Heart left ventricle (tissue), 16 donors: ENCODE data around the gene CSTB. TPM values are rescaled to one million over a fixed set of nuclear protein-coding genes. Genes with fewer than 3 reads are reported as not detected.

Experiments used
- ATAC-seq, 4 donors: fragments of 200-7000 bp; cut with Tn5 transposase; one replicate each; pipeline ENCODE4 v1.9.1; 2020 to 2022; ENCODE audit warnings: moderate library complexity in 4 of 4, mild to moderate bottlenecking in 3 of 4, moderate number of reproducible peaks in 1 of 4
- DNase-seq, 5 donors: peaks; one replicate each; pipeline ENCODE4 v3.0.0-alpha.2; 2020
- H3K27ac ChIP-seq, 12 donors: fragments of 200-600 bp; sonication (generic) in 4 of 12; one replicate each; pipeline versions ENCODE4 v1.5.0 to v1.8.0; 2016 to 2022; ENCODE audit warnings: mild to moderate bottlenecking in 2 of 12
- H3K27me3 ChIP-seq, 9 donors: fragments of 200-600 bp; sonication (generic) in 2 of 9; one replicate each; pipeline versions ENCODE4 v1.5.1 to v1.8.0; 2016 to 2022; ENCODE audit warnings: mild to moderate bottlenecking in 3 of 9
- H3K36me3 ChIP-seq, 9 donors: fragments of 200-600 bp; sonication (generic) in 2 of 9; one replicate each; pipeline versions ENCODE4 v1.5.0 to v1.8.0; 2018 to 2022; ENCODE audit warnings: mild to moderate bottlenecking in 2 of 9
- H3K4me1 ChIP-seq, 12 donors: fragments of 200-600 bp; sonication (generic) in 4 of 12; one replicate each; pipeline versions ENCODE4 v1.5.0 to v1.8.0; 2016 to 2022; ENCODE audit warnings: mild to moderate bottlenecking in 3 of 12
- H3K4me3 ChIP-seq, 12 donors: fragments of 200-600 bp; sonication (generic) in 4 of 12; one replicate each; pipeline versions ENCODE4 v1.5.0 to v1.8.0; 2017 to 2022; ENCODE audit warnings: mild to moderate bottlenecking in 9 of 12, moderate library complexity in 4 of 12
- H3K9me3 ChIP-seq, 12 donors: fragments of 200-600 bp; sonication (generic) in 4 of 12; one replicate each; pipeline versions ENCODE4 v1.5.0 to v1.8.0; 2016 to 2022; ENCODE audit warnings: mild to moderate bottlenecking in 1 of 12
- CTCF ChIP-seq, 12 donors: fragments of 200-600 bp; sonication (generic) in 4 of 12; IDR thresholded peaks; one replicate each; pipeline versions ENCODE4 v1.5.0 to v1.8.0; 2018 to 2022; ENCODE audit warnings: antibody characterized with exemption in 12 of 12, mild to moderate bottlenecking in 5 of 12
- POLR2A ChIP-seq, 2 donors: fragments of 450-650 bp; IDR thresholded peaks; one replicate each; pipeline ENCODE4 v1.6.1; 2017; ENCODE audit warnings: antibody characterized with exemption in 2 of 2, mild to moderate bottlenecking in 2 of 2, moderate library complexity in 2 of 2
- WGBS, 4 donors: extraction: QIAGEN DNeasy Blood & Tissue Kit in 2 of 4; methylation state at CpG; one replicate each; pipeline versions ENCODE4 v1.1.5 to v1.1.7; 2013 to 2018; 5-methylcytosine and 5-hydroxymethylcytosine counted together
- intact Hi-C, 10 donors: fragments of 100-400 bp; cut with DNase I; formaldehyde crosslinking; loops; one replicate each; pipeline versions ENCODE4 v1.11.1 to v1.14.2; 2022
- polyA plus RNA-seq, 2 donors: library from polyadenylated mRNA; stranded (reverse); fragments of 200-250 nt; gene quantifications; one replicate each; pipeline ENCODE4 v1.2.3, GENCODE V29; 2013
- total RNA-seq, 9 donors: library from RNA; depleted of rRNA in 2 of 9; stranded (reverse); fragments of >200 nt in 2 of 9; fragmentation: NEBNext Ultra II Directional in 3 of 9; extraction: Animal tissue kit (Norgen Biotek cat#: 25700) in 3 of 9; gene quantifications; one replicate each; pipeline versions ENCODE4 v1.1.0 to v1.2.4, GENCODE V29; 2016 to 2023
- donor health status: ischemic (EF 13 %, LVEDD 7.1; RV severe dilation, severe dysfunction).
- donor health status: healthy with polysubstance abuse.
- donor health status: DM: no; HTN: yes; CAD: no.
- donor health status: DM: no; HTN: no; CAD: no.
- donor health status: ischemic (EF 25% LVEDD 6.9; RV normal size, moderate dysfunction).
- donor health status: ischemic (EF 25% LVEDD 5.7; RV mildly dilated, moderate dysfunction).
- donor health status: healthy.
- donor health status: DM: yes; HTN: yes; CAD: no.
- donor health status: ischemic (EF 35%, LVEDD 5.7; RV mildly dilated, moderate dysfunction).
- donor health status: nonischemic (EF 11% LVEDD 7.7; RV severe dilation, severe dysfunction).
- donor health status: DM: yes; HTN: yes; CAD: no.
- donor health status: PGD.
- donor health status: ischemic (EF 29% LVEDD 5.4; RV normal size, mild dysfunction).
- donor health status: nonischemic (EF 23%, LVEDD 6.1; RV moderate dilation, normal function).

Gene CSTB
- total and polyA plus RNA-seq, 11 donors: 7.8 to 77.0 (median 36.1) TPM

GRCh38 chr21:43731476-43731875 lies 44.6 kb downstream of the CSTB start:
- Histone ChIP-seq H3K4me3 (no peak overlapping the region), H3K27ac (peak overlapping the region in 1 of 12 donors; percentile 11), H3K27me3 (no peaks in the 10 kb centered on the region), H3K36me3 (peaks cover 0 to 13% (median 0%) of the 10 kb centered on the region in 9 donors), H3K4me1 (peaks cover 10 to 73% (median 55%) of the 10 kb centered on the region in 12 donors), H3K9me3 (no peaks in the 10 kb centered on the region)
- ATAC-seq (no peak), DNase-seq (no peak)
- 80 to 87% (median 84%) methylated on average over 5 to 6 of the region's 6 CpGs for WGBS, 4 donors
- intact Hi-C loops: no loop called here
- TF ChIP-seq CTCF (IDR thresholded peaks at IDR 0.05): no peak
- TF ChIP-seq POLR2A (IDR thresholded peaks at IDR 0.05): no peak

- H3K27me3 ChIP-seq: no peaks in the 10 kb centered on the region
- peak; percentile 95 to 98 (median 96) for DNase-seq
- H3K9me3 ChIP-seq: no peaks in the 10 kb centered on the region
- ATAC-seq: peak; percentile 88 to 92 (median 91)
- H3K27ac ChIP-seq: peak overlapping the region; percentile 79 to 96 (median 92)
- peaks cover 10 to 80% (median 53%) of the 10 kb centered on the region in 12 donors for H3K4me1 ChIP-seq
- intact Hi-C loops: loop anchor here in 7 of 10 donors (2.0 to 10.0 kb wide), 8 partner anchors 46 to 176 kb away; partner anchors contain the start of genes CSTB (in 4 of the 7), HSF2BP (in 2 of the 7), RRP1B (in 2 of the 7) and RRP1 (in 1 of the 7)
- H3K4me3 ChIP-seq: peak overlapping the region; percentile 50 to 78 (median 64)
- peak in 1 of 2 donors; percentile 73 for TF ChIP-seq POLR2A (IDR thresholded peaks at IDR 0.05)
- TF ChIP-seq CTCF (IDR thresholded peaks at IDR 0.05): peak; percentile 16 to 65 (median 48)
- 3 to 14% (median 5%) methylated on average over 28 to 59 of the region's 59 CpGs for WGBS, 4 donors
- peaks cover 0 to 15% (median 2%) of the 10 kb centered on the region in 9 donors for H3K36me3 ChIP-seq
Observed at GRCh38 chr21:43728467-43729390, 47.4 kb downstream of the CSTB start.

- H3K27me3 ChIP-seq: no peaks in the 10 kb centered on the region
- peaks cover 0 to 18% (median 3%) of the 10 kb centered on the region in 9 donors for H3K36me3 ChIP-seq
- peak in 3 of 4 donors; percentile 4 to 26 (median 19) for ATAC-seq
- DNase-seq: peak in 1 of 5 donors; percentile 44
- peaks cover 10 to 74% (median 51%) of the 10 kb centered on the region in 12 donors for H3K4me1 ChIP-seq
- H3K9me3 ChIP-seq: no peaks in the 10 kb centered on the region
- H3K27ac ChIP-seq: peak overlapping the region; percentile 79 to 96 (median 92)
- no peak for TF ChIP-seq CTCF (IDR thresholded peaks at IDR 0.05)
- TF ChIP-seq POLR2A (IDR thresholded peaks at IDR 0.05): no peak
- intact Hi-C loops: loop anchor here in 7 of 10 donors (2.0 to 10.0 kb wide), 8 partner anchors 47 to 177 kb away; partner anchors contain the start of genes CSTB (in 4 of the 7), HSF2BP (in 2 of the 7), RRP1B (in 2 of the 7) and RRP1 (in 1 of the 7)
- WGBS, 4 donors: 17 to 25% (median 21%) methylated on average over 5 to 7 of the region's 7 CpGs
- H3K4me3 ChIP-seq: peak overlapping the region; percentile 50 to 78 (median 64)
Observed at GRCh38 chr21:43728154-43728466, 48.0 kb downstream of the CSTB start.
